Panc1 (cell line): ENCODE data around the gene HYAL2.

ENCODE experiments used
- CTCF ChIP-seq: fragments of 450-650 bp; IDR thresholded peaks from 2 replicates; pipeline ENCODE4 v1.5.1; 2017; ENCODE audit warnings: mild to moderate bottlenecking
- POLR2AphosphoS5 ChIP-seq: IDR thresholded peaks from 2 replicates; pipeline ENCODE4 v1.6.1; 2012; ENCODE audit warnings: mild to moderate bottlenecking, low read depth, low read length, moderate library complexity
- REST ChIP-seq, 2 experiments: IDR thresholded peaks; 2 replicates each; pipeline ENCODE4 v1.6.1; 2011 to 2012; ENCODE audit warnings: low read depth in 2 of 2, control low read depth in 1 of 2, low read length in 1 of 2, mild to moderate bottlenecking in 1 of 2, moderate library complexity in 1 of 2; ENCODE audit not compliant: insufficient read depth in 1 of 2

GRCh38 chr3:50271314-50271936 lies 51.1 kb downstream of the HYAL2 start:
- TF ChIP-seq CTCF (no peak), REST (IDR thresholded peaks at IDR 0.05; ENCODE audit: insufficient read depth in 1 of 2, low read depth in 2 of 2, low read length in 1 of 2) (no peak), POLR2AphosphoS5 (no peak)
